ENCODE results near the gene KRT34.

GRCh38 chr17:41417127-41417526 is 35.0 kb upstream of the KRT34 start:
- TF ChIP-seq POLR2AphosphoS5 (IDR thresholded peaks at IDR 0.05; ENCODE audit: low read depth, low read length) = no peak
- no peak for TF ChIP-seq TAF1 (IDR thresholded peaks at IDR 0.05; ENCODE audit: borderline replicate concordance, insufficient read depth, low read length)
- no peak for TF ChIP-seq REST (IDR thresholded peaks at IDR 0.05; ENCODE audit: insufficient read depth in 1 of 2, low read depth in 2 of 2, low read length in 2 of 2)
- TF ChIP-seq SIN3A (IDR thresholded peaks at IDR 0.05; ENCODE audit: borderline replicate concordance, insufficient read depth, low read length) = no peak
